ENCODE results near the gene FAM149B1. TPM values are rescaled to one million over a fixed set of nuclear protein-coding genes. Genes with fewer than 3 reads are reported as not detected.

Gene FAM149B1
- total RNA-seq, 1 donor from 2014 or later = 35.9 TPM

DNA sequence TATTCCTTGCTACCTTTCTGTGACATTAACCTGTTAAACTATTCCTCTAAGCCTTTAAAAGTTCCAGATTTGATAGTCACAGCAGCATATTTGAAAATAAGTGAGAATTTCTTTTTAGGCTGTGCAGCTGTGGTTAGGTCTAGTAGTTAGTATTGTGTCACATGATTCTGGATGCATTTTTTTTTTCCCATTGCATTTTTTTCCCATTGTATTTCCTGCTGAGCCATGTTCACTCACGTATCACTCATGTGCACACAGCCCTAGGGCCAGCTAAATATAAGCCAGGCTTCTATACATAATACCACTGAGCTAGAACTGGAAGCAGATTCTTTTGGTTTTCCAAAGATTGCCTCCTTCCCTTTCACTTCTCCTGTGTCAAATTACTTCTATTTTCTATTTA is 41.8 kb downstream of the FAM149B1 start:
- H3K36me3 Mint-ChIP-seq (ENCODE audit: insufficient read depth) = peaks cover 31% of the 10 kb centered on the region
- peaks cover 2% of the 10 kb centered on the region for H3K4me1 Mint-ChIP-seq (ENCODE audit: low read depth)

DNA sequence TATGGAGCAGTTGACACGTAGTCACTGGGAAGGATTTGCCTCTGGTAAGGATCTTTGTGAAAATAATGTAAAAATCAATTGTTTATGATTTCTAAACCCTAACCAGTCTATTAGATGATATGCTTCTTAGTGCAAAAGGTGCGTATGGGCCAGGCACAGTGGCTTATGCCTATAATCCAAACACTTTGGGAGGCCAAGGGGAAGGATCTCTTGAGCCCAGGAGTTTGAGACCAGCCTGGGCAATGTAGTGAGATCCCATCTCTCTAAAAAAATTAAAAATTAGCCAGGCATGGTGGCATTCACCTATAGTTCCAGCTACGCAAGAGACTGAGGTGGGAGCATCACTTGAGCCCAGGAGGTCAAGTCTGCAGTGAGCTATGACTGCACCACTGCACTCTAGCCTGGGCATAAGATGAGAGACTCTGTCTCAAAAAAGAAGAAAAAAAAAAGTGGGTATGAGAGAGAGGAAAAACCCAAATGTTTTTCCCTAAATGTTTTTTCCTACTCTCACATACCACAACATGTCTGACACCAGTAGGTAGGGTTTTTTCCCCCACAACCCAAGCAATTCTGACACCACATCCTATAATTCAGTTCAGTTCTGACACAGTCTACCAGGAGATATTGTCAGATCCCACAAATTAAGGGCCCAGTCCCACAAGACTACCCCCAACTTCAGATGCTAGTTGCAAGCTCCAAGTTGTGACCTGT is 42.6 kb downstream of the FAM149B1 start:
- Mint-ChIP-seq H3K4me1 (ENCODE audit: low read depth) (peaks cover 2% of the 10 kb centered on the region), H3K27me3 (no peaks in the 10 kb centered on the region), H3K4me3 (ENCODE audit: low read depth) (no peak overlapping the region), H3K27ac (peak overlapping the region; percentile 69), H3K9me3 (ENCODE audit: low read depth) (peaks cover 7% of the 10 kb centered on the region), H3K36me3 (ENCODE audit: insufficient read depth) (peaks cover 26% of the 10 kb centered on the region)
- no peak for DNase-seq (ENCODE audit: low spot score, unreplicated experiment)
- TF ChIP-seq, protein P1, sequence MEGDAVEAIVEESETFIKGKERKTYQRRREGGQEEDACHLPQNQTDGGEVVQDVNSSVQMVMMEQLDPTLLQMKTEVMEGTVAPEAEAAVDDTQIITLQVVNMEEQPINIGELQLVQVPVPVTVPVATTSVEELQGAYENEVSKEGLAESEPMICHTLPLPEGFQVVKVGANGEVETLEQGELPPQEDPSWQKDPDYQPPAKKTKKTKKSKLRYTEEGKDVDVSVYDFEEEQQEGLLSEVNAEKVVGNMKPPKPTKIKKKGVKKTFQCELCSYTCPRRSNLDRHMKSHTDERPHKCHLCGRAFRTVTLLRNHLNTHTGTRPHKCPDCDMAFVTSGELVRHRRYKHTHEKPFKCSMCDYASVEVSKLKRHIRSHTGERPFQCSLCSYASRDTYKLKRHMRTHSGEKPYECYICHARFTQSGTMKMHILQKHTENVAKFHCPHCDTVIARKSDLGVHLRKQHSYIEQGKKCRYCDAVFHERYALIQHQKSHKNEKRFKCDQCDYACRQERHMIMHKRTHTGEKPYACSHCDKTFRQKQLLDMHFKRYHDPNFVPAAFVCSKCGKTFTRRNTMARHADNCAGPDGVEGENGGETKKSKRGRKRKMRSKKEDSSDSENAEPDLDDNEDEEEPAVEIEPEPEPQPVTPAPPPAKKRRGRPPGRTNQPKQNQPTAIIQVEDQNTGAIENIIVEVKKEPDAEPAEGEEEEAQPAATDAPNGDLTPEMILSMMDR (IDR thresholded peaks at IDR 0.05; ENCODE audit: unreplicated experiment) = no peak

More for the DNA sequence above, 41.8 kb downstream of the FAM149B1 start:
- TF ChIP-seq, protein P1 (IDR thresholded peaks at IDR 0.05; ENCODE audit: unreplicated experiment) = no peak
- Mint-ChIP-seq H3K27ac (no peak overlapping the region), H3K27me3 (no peaks in the 10 kb centered on the region), H3K4me3 (ENCODE audit: low read depth) (no peak overlapping the region), H3K9me3 (ENCODE audit: low read depth) (peaks cover 7% of the 10 kb centered on the region)
- DNase-seq (ENCODE audit: low spot score, unreplicated experiment) = no peak

DNA sequence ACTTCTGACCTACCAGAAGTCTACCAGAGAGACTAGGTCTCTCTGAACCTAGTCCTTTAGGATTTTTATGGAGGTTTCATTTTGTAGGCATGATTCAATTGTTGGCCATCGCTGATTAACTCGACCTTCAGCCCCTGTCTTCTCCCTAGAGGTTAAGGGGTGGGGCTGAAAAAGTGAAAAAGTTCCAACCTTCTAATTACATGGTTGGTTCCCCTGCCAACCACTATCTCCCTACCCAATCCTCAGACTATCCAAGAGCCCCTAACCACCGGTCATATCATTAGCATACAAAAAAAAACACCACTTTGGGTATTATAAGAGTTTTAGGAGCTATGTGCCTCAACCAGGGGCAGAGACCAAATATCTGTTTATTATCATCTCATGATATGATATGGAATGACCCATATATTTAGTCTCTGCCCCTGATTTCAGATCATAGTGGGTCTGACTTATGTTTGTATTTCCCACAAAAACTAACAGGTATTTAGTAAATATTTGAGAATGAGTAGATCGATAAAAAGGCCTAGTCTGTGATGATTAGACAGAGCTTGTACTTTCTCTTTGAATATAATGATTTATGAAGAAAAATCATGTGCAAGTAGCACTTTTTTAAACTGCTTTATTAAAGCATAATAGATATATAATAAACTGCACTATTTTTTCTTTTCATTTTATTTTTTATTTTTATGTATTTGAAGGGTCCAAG is 43.3 kb downstream of the FAM149B1 start:
- TF ChIP-seq, protein P1 (IDR thresholded peaks at IDR 0.05; ENCODE audit: unreplicated experiment) = no peak
- H3K27me3 Mint-ChIP-seq = no peaks in the 10 kb centered on the region
- no peaks in the 10 kb centered on the region for H3K9me3 Mint-ChIP-seq (ENCODE audit: low read depth)
- H3K4me3 Mint-ChIP-seq (ENCODE audit: low read depth) = no peak overlapping the region
- H3K4me1 Mint-ChIP-seq (ENCODE audit: low read depth) = peaks cover 2% of the 10 kb centered on the region
- H3K36me3 Mint-ChIP-seq (ENCODE audit: insufficient read depth) = peaks cover 22% of the 10 kb centered on the region
- peak overlapping the region; percentile 69 for H3K27ac Mint-ChIP-seq
- no peak for DNase-seq (ENCODE audit: low spot score, unreplicated experiment)

DNA sequence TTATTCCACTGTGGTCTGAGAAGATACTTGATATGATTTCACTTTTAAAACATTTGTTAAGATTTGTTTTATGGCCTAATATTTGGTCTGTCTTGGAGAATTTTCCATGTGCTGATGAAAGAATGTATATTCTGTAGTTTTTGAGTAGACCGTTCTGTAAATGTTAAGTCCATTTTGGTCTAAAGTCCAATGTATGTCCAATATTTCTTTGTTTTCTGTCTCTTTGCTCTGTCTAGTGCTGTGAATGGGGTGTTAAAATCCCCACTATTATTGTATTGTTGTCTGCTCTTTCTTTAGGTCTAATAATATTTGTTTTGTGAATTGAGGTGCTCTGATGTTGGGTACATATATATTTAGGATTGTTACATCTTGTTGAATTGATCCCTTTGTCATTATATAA is 47.8 kb downstream of the FAM149B1 start:
- Mint-ChIP-seq H3K4me1 (ENCODE audit: low read depth) (peaks cover 2% of the 10 kb centered on the region), H3K27me3 (no peaks in the 10 kb centered on the region), H3K27ac (no peak overlapping the region), H3K9me3 (ENCODE audit: low read depth) (no peaks in the 10 kb centered on the region), H3K4me3 (ENCODE audit: low read depth) (no peak overlapping the region), H3K36me3 (ENCODE audit: insufficient read depth) (peaks cover 34% of the 10 kb centered on the region)
- TF ChIP-seq, protein P1 (IDR thresholded peaks at IDR 0.05; ENCODE audit: unreplicated experiment) = no peak
- no peak for DNase-seq (ENCODE audit: low spot score, unreplicated experiment)

DNA sequence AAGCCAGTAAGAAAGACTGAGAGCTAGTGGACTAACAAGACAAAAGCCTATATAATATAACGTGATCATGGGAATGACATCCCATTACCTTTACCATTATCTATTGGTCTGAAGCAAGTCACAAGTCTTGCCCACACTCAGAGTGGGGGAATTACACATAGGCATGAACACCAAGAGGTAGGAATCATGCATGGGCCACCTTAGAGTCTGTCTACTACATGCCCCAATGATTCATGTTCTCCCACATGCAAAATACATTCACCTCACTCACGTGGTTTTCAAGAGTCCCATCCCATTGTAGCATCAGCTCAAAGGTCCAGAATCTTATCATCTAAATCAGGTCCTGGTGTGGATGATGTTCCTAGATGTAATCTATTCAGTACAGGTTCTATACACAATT is 49.7 kb downstream of the FAM149B1 start:
- peaks cover 2% of the 10 kb centered on the region for H3K4me1 Mint-ChIP-seq (ENCODE audit: low read depth)
- no peak overlapping the region for H3K4me3 Mint-ChIP-seq (ENCODE audit: low read depth)
- H3K36me3 Mint-ChIP-seq (ENCODE audit: insufficient read depth) = peaks cover 37% of the 10 kb centered on the region
- H3K27me3 Mint-ChIP-seq = no peaks in the 10 kb centered on the region
- H3K9me3 Mint-ChIP-seq (ENCODE audit: low read depth) = no peaks in the 10 kb centered on the region
- TF ChIP-seq, protein P1 (IDR thresholded peaks at IDR 0.05; ENCODE audit: unreplicated experiment) = no peak
- no peak overlapping the region for H3K27ac Mint-ChIP-seq
- DNase-seq (ENCODE audit: low spot score, unreplicated experiment) = no peak
